Glomerular visceral epithelial cell (primary cell): ENCODE measurements around the gene PEX16.

Source experiments
- DNase-seq: peaks from one replicate; pipeline ENCODE4 v3.0.0-alpha.2; 2016; ENCODE audit errors: extremely low spot score

Gene PEX16

GRCh38 chr11:45899086-45899447 lies 18.6 kb downstream of the PEX16 start:
- DNase-seq, result no peak

GRCh38 chr11:45897556-45897955 lies 20.1 kb downstream of the PEX16 start:
- DNase-seq, result no peak

- DNase-seq, result no peak
These were observed 21.2 kb downstream of the PEX16 start for GRCh38 chr11:45896422-45896984.

- no peak for DNase-seq
These were observed 22.0 kb downstream of the PEX16 start for GRCh38 chr11:45895553-45896259.

- DNase-seq, result no peak
These were observed 23.0 kb downstream of the PEX16 start for GRCh38 chr11:45894555-45895247.

- no peak for DNase-seq
These were observed 24.8 kb downstream of the PEX16 start for GRCh38 chr11:45892856-45893255.

GRCh38 chr11:45890886-45891550 lies 26.7 kb downstream of the PEX16 start:
- DNase-seq, result no peak

- no peak for DNase-seq
These were observed 27.7 kb downstream of the PEX16 start for GRCh38 chr11:45889966-45890365.

GRCh38 chr11:45889555-45889954 lies 28.1 kb downstream of the PEX16 start:
- no peak for DNase-seq

- no peak for DNase-seq
These were observed 30.1 kb downstream of the PEX16 start for GRCh38 chr11:45887587-45887986.

- DNase-seq, result no peak
These were observed 30.7 kb downstream of the PEX16 start for GRCh38 chr11:45886816-45887520.

GRCh38 chr11:45885921-45886721 lies 31.6 kb downstream of the PEX16 start:
- DNase-seq, result no peak

- peak; percentile 50 for DNase-seq
These were observed 32.3 kb downstream of the PEX16 start, which contains the start of gene MAPK8IP1 for GRCh38 chr11:45885274-45885920. Gene MAPK8IP1 (plus strand): TSS chr11:45885651. CDS start chr11:45885821, 170 bp downstream.

- no peak for DNase-seq
These were observed 33.0 kb downstream of the PEX16 start for GRCh38 chr11:45884596-45885185.

- no peak for DNase-seq
These were observed 35.8 kb downstream of the PEX16 start for GRCh38 chr11:45881708-45882368.

- no peak for DNase-seq
These were observed 36.7 kb downstream of the PEX16 start for GRCh38 chr11:45880772-45881570.

GRCh38 chr11:45879803-45880686 lies 37.6 kb downstream of the PEX16 start:
- DNase-seq, result peak; percentile 47

- DNase-seq, result no peak
These were observed 39.8 kb downstream of the PEX16 start for GRCh38 chr11:45877845-45878244.
